Gastrocnemius medialis (tissue), 4 donors: Measurements from ENCODE around the gene KTN1. TPM values are rescaled to one million over a fixed set of nuclear protein-coding genes. Genes with fewer than 3 reads are reported as not detected.

Source experiments
- ATAC-seq, 2 donors: fragments of 150-250 bp; one replicate each; pipeline ENCODE4 v1.9.1; 2016
- DNase-seq, 2 donors: peaks; one replicate each; pipeline ENCODE4 v3.0.0-alpha.2; 2019
- H3K27ac ChIP-seq, 4 donors: fragments of 200-600 bp; sonication (generic); 1 replicate in 1 of 4; 2 replicates in 3 of 4; pipeline ENCODE4 v1.5.1; 2016 to 2018; ENCODE audit warnings: mild to moderate bottlenecking in 2 of 4, moderate library complexity in 1 of 4
- H3K27me3 ChIP-seq, 3 donors: fragments of 200-600 bp; sonication (generic) in 2 of 3; 1 replicate in 1 of 3; 2 replicates in 2 of 3; pipeline versions ENCODE4 v1.5.1 to v1.6.0; 2016 to 2019; ENCODE audit warnings: mild to moderate bottlenecking in 1 of 3, moderate library complexity in 1 of 3
- H3K36me3 ChIP-seq, 2 donors: fragments of 200-600 bp; sonication (generic) in 1 of 2; one replicate each; pipeline ENCODE4 v1.5.1; 2017 to 2018
- H3K4me1 ChIP-seq, 2 donors: fragments of 200-600 bp; sonication (generic) in 1 of 2; one replicate each; pipeline ENCODE4 v1.5.1; 2016 to 2017; ENCODE audit warnings: mild to moderate bottlenecking in 2 of 2
- H3K4me3 ChIP-seq, 4 donors: fragments of 200-600 bp; sonication (generic) in 3 of 4; 1 replicate in 1 of 4; 2 replicates in 3 of 4; pipeline ENCODE4 v1.5.1; 2016 to 2019; ENCODE audit warnings: mild to moderate bottlenecking in 2 of 4
- H3K9me3 ChIP-seq, 3 donors: fragments of 200-600 bp; sonication (generic) in 2 of 3; 1 replicate in 1 of 3; 2 replicates in 2 of 3; pipeline ENCODE4 v1.5.1; 2016 to 2019
- CTCF ChIP-seq, 5 experiments: fragments of 450-650 bp in 3 of 5; fragments of 200-600 bp in 2 of 5; sonication (generic) in 2 of 5; IDR thresholded peaks in 4 of 5; conservative IDR thresholded peaks in 1 of 5; 1 replicate in 4 of 5; 2 replicates in 1 of 5; pipeline ENCODE4 v1.5.1; 2016 to 2019; ENCODE audit warnings: antibody characterized with exemption in 5 of 5, mild to moderate bottlenecking in 3 of 5, moderate library complexity in 3 of 5
- POLR2A ChIP-seq, 2 donors: fragments of 450-650 bp; IDR thresholded peaks; one replicate each; pipeline ENCODE4 v1.6.1; 2017; ENCODE audit warnings: antibody characterized with exemption in 2 of 2, mild to moderate bottlenecking in 2 of 2, moderate library complexity in 2 of 2
- in situ Hi-C, 4 donors: fragments of 200-750 bp; cut with MboI; loops; one replicate each; pipeline versions ENCODE4 v1.15.0 to v1.8.0; 2017; ENCODE audit warnings: low sequenced_read_pairs in 4 of 4
- intact Hi-C: fragments of 100-400 bp; cut with DNase I; formaldehyde crosslinking; loops from one replicate; pipeline ENCODE4 v1.15.1; 2023; ENCODE audit warnings: low total_unique reads
- total RNA-seq, 4 donors: library from RNA; depleted of rRNA; stranded (reverse); fragments of >200 nt; gene quantifications; one replicate each; pipeline versions ENCODE4 v1.1.0 to v1.2.3, GENCODE V29; 2016

The KTN1 gene
- total RNA-seq, 4 donors from 2014 or later: 256 to 373 (median 327) TPM

- intact Hi-C loops: loop anchor here (5.0 kb wide), 1 partner anchor 48 kb away; no protein-coding TSS in a partner anchor
- DNase-seq (no peak), ATAC-seq (no peak)
- Histone ChIP-seq H3K4me3 (no peak overlapping the region), H3K36me3 (peaks cover 5 to 39% of the 10 kb centered on the region in 2 donors), H3K4me1 (peaks cover 55 to 64% of the 10 kb centered on the region in 2 donors), H3K27me3 (no peaks in the 10 kb centered on the region), H3K27ac (peak overlapping the region in 2 of 4 donors; percentile 41 to 49), H3K9me3 (no peaks in the 10 kb centered on the region)
- TF ChIP-seq POLR2A (IDR thresholded peaks at IDR 0.05) (no peak), CTCF (IDR thresholded peaks at IDR 0.05 in 4 of 5, conservative IDR thresholded peaks at IDR 0.05 in 1 of 5) (no peak)
- in situ Hi-C loops: no loop called here
These were observed 34.3 kb downstream of the KTN1 start for GRCh38 chr14:55614304-55614703.

GRCh38 chr14:55620277-55620676, 40.3 kb downstream of the KTN1 start:
- TF ChIP-seq CTCF (IDR thresholded peaks at IDR 0.05 in 4 of 5, conservative IDR thresholded peaks at IDR 0.05 in 1 of 5): no peak
- TF ChIP-seq POLR2A (IDR thresholded peaks at IDR 0.05): no peak
- H3K9me3 ChIP-seq: no peaks in the 10 kb centered on the region
- peaks cover 22 to 24% of the 10 kb centered on the region in 2 donors for H3K4me1 ChIP-seq
- H3K27me3 ChIP-seq: no peaks in the 10 kb centered on the region
- H3K27ac ChIP-seq: no peak overlapping the region
- in situ Hi-C loops: no loop called here
- H3K4me3 ChIP-seq: no peak overlapping the region
- H3K36me3 ChIP-seq: peaks cover 11 to 70% of the 10 kb centered on the region in 2 donors
- intact Hi-C loops: no loop called here
- DNase-seq (no peak), ATAC-seq (no peak)

GRCh38 chr14:55620981-55621380, 41.0 kb downstream of the KTN1 start:
- H3K27me3 ChIP-seq: no peaks in the 10 kb centered on the region
- TF ChIP-seq POLR2A (IDR thresholded peaks at IDR 0.05) (no peak), CTCF (IDR thresholded peaks at IDR 0.05 in 4 of 5, conservative IDR thresholded peaks at IDR 0.05 in 1 of 5) (no peak)
- peaks cover 27 to 30% of the 10 kb centered on the region in 2 donors for H3K4me1 ChIP-seq
- DNase-seq (no peak), ATAC-seq (no peak)
- H3K4me3 ChIP-seq: no peak overlapping the region
- in situ Hi-C loops: no loop called here
- intact Hi-C loops: no loop called here
- H3K27ac ChIP-seq: peak overlapping the region in 2 of 4 donors; percentile 20 to 57
- no peaks in the 10 kb centered on the region for H3K9me3 ChIP-seq
- peaks cover 11 to 64% of the 10 kb centered on the region in 2 donors for H3K36me3 ChIP-seq

- intact Hi-C loops: no loop called here
- Histone ChIP-seq H3K36me3 (peaks cover 10 to 60% of the 10 kb centered on the region in 2 donors), H3K4me3 (no peak overlapping the region), H3K4me1 (peaks cover 30 to 32% of the 10 kb centered on the region in 2 donors), H3K27me3 (no peaks in the 10 kb centered on the region), H3K27ac (peak overlapping the region in 2 of 4 donors; percentile 20 to 57), H3K9me3 (no peaks in the 10 kb centered on the region)
- DNase-seq: no peak
- TF ChIP-seq CTCF (IDR thresholded peaks at IDR 0.05 in 4 of 5, conservative IDR thresholded peaks at IDR 0.05 in 1 of 5): no peak
- no peak for TF ChIP-seq POLR2A (IDR thresholded peaks at IDR 0.05)
- in situ Hi-C loops: no loop called here
- ATAC-seq: no peak
These were observed 41.4 kb downstream of the KTN1 start for GRCh38 chr14:55621391-55621790.

- Histone ChIP-seq H3K4me1 (peaks cover 32 to 33% of the 10 kb centered on the region in 2 donors), H3K4me3 (no peak overlapping the region), H3K27ac (peak overlapping the region in 3 of 4 donors; percentile 51 to 60 (median 57)), H3K9me3 (no peaks in the 10 kb centered on the region), H3K36me3 (peaks cover 3 to 45% of the 10 kb centered on the region in 2 donors), H3K27me3 (no peaks in the 10 kb centered on the region)
- ATAC-seq: peak in 1 of 2 donors; percentile 23
- no peak for DNase-seq
- intact Hi-C loops: no loop called here
- no peak for TF ChIP-seq CTCF (IDR thresholded peaks at IDR 0.05 in 4 of 5, conservative IDR thresholded peaks at IDR 0.05 in 1 of 5)
- no peak for TF ChIP-seq POLR2A (IDR thresholded peaks at IDR 0.05)
- in situ Hi-C loops: no loop called here
These were observed 44.9 kb downstream of the KTN1 start for GRCh38 chr14:55624913-55625312.
